NCI-H2081 (cell line): Measurements from ENCODE around the gene SELENOK.
A peak's percentile ranks its signal among the peaks of the same experiment; 100 is the strongest.

Source experiments
- DNase-seq, 2 experiments: peaks; one replicate each; lab custom pipeline; 2025; lab: John Stamatoyannopoulos, UW

SELENOK gene

DNA sequence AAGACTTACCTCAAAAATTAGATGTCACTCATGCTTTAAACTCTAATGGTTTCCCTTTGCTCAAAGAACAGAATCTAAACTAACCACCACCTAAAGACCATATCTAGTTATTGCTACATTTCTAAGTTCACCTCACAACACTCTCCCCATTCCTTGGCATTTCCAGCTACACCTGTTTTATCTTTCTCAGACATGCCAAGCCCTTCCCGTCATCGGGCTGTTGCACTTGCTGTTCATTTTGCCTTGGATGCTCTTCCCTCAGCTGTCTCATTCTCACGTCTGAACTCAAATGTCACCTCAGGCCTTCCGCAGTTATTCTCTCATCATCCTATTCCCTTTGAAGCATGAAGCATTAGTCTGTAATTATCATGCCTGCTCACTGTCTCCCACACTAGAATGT is 8.7 kb downstream of the SELENOK start:
- DNase-seq = no peak

DNA sequence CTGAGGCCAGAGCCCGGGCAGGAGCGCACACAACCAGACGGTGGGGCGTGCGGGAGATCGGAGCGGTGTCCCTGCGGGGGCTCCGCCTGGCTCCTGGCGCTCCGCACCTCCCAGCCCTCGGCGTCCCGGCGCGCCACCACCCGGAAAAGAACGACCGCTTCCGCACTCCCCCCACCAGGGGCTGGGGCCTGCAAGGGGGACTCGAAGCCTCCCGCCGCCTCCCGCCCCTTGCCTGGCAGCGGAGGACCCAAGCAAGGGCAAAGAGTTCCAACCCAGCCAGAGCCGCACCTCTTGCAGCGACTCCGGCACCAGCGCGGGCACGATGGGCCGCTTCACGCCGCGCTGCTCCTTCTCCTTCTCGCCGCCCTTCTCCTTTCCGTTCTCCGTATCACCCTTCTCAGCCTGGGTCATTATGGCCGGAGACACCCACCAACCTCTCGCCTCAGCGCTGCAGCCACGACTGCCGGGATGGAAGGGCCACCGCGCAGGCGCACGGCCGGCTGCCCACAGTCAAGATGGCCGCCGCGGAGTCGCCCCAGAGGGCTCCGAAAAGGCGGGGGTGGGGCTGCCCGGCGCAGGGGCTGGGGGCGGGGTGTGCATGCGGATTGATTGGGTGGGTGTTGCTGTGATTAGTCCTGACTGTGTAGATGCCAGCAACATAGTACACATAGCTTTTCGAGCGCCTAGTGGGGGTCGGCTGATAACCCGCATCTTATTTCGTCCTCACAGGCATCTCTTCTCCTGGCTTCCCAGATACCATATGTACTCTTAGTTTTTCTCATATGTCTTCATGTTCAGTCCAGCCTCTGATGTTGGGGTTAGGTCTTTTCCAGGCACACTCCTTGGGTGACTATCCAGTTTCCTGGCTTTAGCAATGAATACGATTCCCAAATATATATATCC is 9.7 kb downstream of the SELENOK start, which contains the start of gene ACTR8:
Gene ACTR8, minus strand, starts transcription at position 462 of the 903 bp plus-strand sequence. Its CDS starts 51 bp downstream, at position 411.
- peak; percentile 61 to 66 for DNase-seq

DNA sequence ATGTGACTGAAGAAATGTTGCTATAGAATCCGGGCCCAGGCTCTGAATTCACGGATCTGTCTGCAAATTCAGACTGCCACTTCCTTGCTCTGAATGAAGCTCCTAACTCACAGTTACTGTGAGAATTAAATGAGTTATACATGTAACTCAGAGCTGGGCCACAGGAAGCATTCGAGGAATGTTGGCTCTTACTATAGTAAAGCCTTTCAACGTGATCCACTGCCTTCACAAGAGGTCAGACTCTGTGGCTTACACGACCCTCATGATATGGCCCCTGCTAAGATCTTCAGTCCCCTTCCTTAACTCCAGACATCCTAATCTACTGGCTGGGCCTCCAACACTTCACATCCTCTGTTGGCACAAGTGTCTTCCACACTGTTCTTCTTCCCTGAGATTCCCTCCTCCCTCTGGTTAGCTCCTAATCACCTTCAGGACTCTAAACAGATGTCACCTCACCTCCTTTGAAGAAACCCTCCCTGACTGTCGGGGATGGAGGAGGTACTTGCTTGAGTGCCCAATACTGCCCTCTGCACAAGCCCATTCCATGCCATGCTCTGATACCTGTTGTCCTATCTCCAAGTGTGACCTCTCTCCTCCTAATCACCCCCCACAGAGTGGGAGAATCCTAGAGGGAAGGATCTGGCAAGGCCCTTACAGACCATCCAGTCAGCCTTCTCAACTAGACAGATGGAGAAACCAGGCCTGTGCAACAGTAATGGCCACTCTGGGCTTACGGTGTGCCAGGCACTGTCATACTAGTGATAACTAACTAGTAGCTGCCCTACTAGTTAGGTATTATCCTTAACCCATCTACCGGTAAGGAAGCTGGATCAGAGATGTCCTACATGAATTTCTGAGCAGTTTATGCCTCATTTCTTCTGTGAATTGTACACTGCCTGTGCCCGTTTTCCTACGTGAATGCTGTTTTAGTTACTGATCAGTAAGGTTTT is 11.0 kb downstream of the SELENOK start:
- no peak for DNase-seq

DNA sequence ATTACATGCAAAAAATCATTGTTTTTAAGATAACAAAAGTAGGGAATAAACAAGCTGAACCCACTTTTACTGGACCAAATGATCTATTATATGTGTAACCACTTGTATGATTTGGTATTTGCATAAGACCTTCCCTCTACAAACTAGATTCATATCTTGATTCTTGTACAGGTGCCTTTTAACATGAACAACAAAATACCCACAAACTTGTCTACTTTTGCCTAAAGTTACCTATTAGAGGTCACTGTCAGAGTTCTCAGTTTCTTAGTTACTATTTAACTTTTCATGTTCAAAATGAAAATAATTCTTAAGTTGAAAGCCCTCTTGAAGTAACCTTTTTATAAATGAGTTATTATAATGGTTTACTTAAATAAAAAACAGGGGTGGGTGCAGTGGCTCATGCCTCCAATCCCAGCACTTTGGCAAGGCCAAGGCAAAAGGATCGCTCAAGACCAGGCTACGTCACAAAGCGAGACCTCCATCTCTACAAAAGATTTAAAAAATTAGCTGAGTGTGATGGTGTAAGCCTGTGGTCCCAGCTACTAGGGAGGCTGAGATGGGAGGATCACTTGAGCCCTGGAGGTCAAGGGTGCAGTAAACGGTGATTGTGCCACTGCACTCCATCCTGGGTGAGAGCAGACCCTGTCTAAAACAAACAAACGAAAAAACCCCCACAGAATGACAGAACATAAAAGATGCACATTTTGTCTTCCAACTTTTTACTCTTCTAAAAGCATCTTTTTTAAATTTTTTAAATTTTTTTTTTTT is 25.7 kb downstream of the SELENOK start:
- DNase-seq = no peak

DNA sequence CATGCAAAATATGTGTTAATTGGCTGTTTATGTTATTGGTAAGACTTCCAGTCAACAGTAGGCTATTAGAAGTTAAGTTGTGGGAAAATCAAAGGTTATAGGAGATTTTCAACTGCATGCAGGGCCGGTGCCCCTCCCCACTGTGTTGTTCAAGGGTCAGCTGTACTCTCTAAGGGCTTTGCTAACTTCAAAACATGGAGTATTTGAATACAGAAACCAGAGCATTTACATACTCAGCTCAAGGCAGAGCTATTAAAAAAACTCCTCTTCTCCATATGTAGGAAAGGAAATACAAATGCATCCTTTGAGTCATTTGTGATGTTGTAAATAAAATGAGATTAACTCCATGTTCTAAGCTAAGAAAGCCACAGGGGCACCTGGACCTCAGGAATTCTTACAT is 28.5 kb downstream of the SELENOK start:
- no peak for DNase-seq

DNA sequence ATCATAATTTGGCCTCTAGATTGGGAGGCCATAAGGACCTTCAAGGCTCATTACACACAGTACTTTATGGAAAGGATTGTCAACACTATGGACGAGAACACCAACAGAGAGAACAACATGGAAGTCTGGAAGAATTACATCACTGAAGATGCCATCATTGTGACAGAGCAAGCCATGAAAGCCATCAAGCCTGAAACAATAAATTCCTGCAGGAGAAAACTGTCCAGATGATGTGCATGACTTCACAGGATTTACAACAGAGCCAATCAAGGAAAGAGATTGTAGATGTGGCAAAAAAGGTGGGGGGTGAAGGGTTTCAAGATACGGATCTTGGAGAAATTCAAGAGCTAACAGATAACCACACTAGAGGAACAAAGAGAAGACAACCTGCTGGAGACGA is 29.4 kb downstream of the SELENOK start:
- no peak for DNase-seq

DNA sequence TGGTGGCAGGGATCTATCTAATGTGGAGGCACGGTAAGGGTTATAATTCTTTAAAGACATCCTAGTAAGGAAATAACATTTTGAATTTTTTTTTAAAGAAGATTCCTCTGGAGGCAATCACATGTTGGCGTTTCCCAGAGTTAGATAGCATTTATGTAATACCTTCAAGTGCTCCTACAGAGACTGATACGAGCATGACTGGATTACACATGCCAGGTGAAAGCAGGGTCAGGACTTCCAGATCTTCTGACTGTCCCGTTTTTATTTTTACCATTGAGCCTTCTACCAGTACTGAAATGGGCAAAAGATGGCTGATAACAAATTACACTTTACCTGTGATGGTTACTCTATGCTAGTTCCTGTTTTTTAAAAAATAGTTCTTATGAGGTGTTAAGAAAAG is 31.5 kb downstream of the SELENOK start:
- no peak for DNase-seq

DNA sequence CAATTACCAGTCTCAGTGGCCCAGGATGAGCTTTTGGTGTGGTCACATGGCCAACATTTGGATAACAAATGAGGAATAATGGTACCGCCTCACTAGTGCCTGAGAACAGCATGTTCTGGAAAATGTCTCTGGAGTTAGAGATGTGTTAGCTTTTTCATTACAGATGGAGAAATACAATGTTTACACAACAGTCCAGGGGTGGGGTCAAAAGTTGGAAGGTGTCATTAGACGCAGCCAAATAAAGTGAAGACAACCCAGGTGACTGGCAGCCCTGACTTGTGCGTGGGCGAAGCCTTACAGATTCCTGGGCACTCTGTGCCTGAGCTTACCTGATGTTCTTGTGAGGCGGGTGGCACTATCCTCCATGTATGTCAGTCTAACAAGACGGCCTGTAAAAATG is 32.5 kb downstream of the SELENOK start:
- DNase-seq = no peak

DNA sequence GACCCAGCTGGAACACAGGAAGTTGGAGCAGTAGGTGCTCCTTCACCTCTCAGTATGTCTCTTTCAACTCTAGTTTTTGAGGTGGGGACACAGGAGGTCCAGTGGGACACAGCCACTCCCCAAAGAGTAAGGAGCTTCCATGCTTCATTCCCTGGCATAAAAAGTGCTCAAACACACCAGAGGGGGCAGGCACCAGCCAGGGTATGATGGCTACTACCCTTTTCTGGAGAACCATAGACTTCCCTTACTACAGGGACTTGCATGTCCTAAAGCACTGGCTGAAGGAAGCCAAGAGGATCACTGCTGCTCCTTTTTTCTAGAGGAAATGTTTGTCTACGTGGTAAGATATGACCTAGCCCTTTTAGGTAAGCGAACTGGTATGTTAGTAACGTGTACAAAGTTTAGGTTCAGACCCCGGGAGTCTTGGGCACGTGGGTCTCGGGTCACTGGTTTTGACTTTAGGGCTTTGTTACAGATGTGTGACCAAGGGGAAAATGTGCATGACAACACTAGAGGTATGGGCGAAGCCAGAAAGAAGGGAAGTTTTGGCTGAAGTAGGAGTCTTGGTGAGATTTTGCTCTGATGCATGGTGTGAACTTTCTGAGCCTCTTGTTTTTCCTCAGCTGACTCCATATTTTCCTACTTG is 33.4 kb downstream of the SELENOK start:
- no peak for DNase-seq

DNA sequence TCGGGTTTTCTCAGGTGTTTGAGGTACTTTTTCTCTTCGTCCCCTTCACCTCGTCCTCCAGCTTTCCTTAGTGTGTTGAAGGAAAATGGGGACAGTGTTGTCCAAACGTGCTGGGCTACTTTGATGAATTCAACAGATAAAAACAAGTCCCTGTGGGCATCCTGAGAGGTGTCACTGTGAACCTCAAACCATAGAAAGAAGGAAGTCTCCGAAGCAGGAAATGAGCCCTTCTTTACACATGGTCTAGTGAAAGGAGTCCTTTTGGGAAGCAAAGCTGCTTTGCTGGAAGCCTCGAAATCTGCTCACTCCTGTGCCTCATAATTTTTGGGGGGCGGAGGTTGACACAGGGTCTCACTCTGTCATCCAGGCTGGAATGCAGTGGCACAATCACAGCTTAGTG is 34.7 kb downstream of the SELENOK start:
- no peak for DNase-seq

DNA sequence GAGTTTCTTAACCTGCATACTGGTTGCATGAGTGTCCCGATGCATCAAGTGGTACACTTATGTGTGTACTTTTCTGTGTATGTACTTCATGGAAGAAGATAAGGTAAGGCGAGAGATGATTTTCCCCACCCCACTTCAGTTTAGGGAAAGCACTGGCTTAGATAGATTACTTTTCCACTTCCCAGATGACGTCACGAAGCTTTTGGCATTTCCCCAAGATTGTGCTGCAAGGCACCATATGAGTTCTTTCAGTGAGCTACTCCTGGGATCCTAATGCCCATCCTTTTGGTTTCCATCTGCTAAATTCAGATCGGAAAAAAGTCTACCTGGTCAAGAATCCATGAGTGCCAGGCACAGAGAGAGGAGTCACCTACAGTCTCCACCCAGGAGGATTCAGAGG is 40.8 kb downstream of the SELENOK start:
- no peak for DNase-seq

DNA sequence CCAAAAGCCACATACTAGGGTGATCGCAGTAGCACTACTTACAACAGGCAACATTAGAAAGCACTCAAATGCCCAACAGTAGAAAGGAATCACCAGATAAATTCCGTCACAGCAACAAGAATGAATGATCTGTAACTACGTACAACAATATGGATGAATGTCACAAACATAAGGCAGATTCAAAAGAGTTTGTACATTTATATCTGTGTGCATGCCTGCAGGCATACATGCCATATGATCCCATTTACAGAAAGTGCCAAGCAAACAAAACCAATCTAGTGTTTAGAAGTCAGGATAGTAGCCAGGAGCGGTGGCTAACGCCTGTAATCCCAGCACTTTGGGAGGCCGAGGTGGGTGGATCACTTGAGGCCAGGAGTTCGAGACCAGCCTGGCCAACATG is 41.7 kb downstream of the SELENOK start:
- DNase-seq = no peak

DNA sequence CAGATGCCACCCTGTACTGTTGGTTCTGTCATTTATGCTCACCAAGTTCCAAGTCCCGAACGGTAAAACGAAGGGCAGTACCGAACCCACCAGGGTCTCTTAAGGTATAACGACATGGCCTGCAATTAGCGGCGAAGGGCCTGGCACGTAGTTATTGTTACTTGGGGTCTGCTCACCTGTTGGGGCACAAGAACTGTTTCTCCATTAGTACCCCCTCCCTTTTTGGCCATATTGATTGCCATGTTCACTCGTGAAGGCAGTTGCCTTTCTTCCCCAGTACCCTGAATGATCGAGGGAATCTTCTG is 44.9 kb downstream of the SELENOK start:
- DNase-seq = no peak

DNA sequence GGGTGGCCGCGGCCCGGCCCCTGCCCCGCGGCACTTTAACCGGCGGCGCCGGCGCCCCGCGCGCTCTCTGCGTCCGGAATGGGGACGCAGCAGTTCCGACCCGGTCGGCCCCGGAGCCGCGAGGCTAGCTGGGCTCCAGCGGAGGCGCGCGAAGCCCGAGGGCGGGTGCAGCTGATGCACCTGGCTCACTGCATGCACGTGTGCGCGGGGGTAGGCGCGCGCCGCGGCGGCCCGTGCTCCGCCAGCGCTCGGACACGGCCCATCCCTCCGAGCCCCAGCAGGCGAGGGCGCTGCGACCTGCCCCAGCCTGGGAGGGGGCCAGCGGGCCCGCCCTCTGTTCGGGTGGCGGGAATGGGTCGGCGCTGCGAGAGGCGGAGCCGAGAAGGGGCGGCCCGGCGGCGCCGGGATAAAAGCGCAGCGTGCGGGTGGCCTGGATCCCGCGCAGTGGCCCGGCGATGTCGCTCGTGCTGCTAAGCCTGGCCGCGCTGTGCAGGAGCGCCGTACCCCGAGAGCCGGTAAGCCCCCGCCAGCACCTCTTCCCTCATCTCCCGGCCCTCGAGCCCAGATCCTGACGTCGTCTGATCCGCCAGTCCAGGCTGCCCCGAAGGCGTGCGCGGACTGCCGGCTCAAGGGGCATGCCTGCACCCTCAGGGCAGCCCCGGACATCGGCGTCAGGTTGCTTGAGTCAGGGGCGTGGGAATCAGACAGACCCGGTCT is 45.4 kb downstream of the SELENOK start, which contains the start of the genes CHDH and IL17RB:
Gene CHDH, minus strand, starts transcription at position 286 of the 717 bp plus-strand sequence. CDS start 22,411 bp downstream, outside the sequence.
Gene IL17RB, plus strand, starts transcription at position 435 of the 717 bp plus-strand sequence. Its CDS starts 21 bp downstream, at position 456.
- peak; percentile 25 to 38 for DNase-seq

DNA sequence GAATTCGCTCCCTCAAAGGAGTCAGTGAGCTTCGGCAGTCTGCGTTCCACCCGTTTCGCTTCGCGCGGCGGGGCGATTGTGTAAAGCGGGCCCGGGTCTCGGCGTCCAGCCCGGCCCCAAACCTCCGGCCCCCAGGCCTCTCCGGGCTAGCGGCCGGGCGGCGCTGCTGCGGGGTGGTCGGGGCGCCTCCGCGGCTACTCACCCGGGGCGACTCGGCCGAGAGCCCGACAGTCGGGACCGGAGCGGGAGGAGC is 45.9 kb downstream of the SELENOK start:
- DNase-seq = no peak

DNA sequence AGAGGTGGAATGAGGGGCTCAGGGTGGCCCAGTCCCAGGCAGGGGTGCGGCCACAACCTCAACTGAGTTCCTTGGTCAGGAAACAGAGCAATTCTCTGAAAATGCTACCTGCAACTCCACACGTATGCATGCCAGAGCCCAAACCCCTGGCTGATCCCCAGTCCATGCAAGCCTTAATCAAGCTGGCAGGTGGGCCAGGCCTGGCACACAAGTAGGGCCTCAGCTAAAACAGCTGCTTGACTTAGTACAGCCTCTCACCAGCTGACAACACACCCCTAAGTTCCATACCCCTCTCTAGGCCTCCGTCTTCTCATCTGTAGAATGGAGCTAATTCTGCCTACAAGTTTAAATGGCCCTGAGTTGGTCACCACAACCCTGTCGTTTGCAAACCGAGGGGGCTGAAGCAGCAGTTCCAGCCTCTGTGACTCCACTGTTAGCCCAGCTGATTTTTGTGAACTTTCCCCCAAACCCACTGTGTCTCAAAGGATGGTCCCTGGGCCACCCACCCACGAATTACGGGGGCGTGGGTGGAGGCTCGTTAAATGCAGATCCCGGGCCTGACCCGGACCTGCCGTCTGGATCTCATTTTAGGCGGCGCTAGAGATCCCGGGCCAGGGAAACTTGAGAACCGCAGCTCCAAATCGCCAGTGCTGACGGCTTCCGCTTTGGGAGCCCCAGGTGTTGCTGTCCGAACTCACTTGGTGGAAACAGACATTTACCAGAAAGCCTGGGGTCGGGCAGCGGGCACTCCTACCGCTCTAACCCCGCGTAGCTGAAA is 46.4 kb downstream of the SELENOK start:
- DNase-seq = peak in 1 of 2 experiments; percentile 16

DNA sequence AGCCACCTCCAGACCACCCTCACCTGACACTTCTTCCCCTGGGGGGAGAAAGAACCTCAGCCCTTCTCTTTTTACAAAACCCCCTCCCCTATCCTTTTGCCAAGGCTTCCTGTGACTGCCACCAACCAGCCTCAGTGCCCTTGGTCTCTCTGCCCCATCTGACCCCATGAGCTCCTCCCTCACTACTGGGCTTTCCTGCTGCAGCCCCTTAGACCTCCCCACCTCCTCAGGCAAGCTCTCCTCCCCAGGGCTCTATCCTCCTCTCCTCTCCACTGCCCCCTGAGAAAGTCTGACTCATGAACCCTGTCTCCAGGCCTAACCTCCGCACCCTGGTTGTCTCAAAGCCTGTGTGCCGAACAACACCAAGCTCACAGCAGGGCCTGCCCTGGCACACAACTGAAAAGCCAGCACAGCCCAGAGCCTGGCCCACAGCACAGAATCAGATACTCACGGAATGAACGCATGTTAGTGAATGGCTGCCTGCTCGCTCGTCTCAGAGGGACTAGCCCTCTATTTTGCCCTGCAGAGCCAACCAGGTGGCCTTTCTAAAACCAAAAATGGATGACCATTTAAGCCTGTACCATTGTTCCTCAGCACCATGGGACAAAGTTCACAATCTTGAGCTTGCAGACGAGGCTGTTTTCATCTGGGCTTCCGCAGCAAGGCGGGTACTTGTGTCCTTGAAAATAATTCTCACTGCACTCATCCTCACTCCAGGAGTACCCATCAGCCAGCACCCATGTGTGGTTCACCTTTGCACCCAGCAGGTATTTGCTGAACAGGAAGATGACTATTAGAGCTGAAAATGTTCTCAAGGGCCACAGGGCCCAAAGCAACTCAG is 47.2 kb downstream of the SELENOK start:
- no peak for DNase-seq

DNA sequence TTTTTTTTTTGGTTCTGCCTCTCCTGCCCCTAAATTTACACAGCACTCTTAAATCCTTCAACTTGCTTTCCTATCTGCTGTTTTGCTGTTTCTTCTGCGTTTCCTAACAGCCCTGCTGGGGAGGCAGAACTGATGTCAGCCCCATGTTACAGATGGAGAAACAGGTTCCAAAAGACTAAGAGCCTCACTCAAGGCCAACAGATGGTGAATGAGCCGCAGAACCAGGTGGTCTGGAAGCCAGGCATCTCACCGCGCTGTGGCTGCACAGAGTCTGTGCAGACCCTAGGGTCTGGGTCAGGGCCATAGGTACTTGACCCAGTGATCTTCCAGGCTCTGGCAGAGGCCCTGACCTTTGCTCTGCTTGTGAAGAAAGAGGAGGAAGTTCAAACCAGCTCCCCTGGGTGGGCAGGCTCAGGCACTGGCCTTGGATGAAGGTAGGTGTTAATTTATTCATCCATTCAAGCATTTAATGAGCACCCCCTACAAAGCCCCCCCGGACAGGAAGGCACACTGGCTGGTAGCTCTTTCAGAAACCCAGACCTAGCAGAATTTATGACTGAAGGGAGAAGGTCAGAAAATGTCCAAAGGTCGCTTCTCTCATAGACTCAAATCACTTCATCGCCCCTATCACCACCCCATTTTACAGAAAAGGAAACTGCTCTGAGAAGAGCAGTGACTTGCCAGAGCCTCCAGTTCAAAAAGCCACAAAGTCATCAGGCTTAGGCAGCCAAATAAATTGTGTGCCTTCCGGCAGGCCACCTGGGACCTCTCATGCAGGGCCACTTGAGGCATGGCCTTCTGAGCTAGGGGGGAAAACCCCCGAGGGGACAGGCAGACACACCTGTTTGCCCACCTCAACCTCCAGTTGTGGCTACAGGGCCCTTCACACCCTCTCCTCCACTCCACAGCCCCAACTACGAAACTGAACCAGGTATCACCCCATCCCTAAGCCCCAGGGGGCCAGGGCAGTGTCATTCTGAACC is 48.2 kb downstream of the SELENOK start:
- DNase-seq = no peak
